ENCODE results near the gene RPL29. TPM values are rescaled to one million over a fixed set of nuclear protein-coding genes. Genes with fewer than 3 reads are reported as not detected.
A peak's percentile ranks its signal among the peaks of the same experiment; 100 is the strongest.
"Not testable (repeated sequence)": the region's sequence is repeated elsewhere in the genome, so short reads cannot be mapped to it uniquely, and the experiment has no call there.

Gene RPL29
- 1,590 and 1,596 TPM in 2 replicates for total RNA-seq

- H3K36me3 Mint-ChIP-seq (ENCODE audit: low read depth), result peaks cover 37% of the 10 kb centered on the region
- peak within 1 kb of the TSS; percentile 98 for H3K4me3 Mint-ChIP-seq
- intact Hi-C loops (cut with micrococcal nuclease), result loop anchor here (1.0 to 10.0 kb wide), 9 partner anchors 12 to 1641 kb away; partner anchors contain the start of genes ABHD14B, ACY1, ALAS1 and CYB561D2
- H3K27me3 Mint-ChIP-seq (ENCODE audit: insufficient read depth), result peaks cover 5% of the 10 kb centered on the region
- no peaks in the 10 kb centered on the region for H3K9me3 Mint-ChIP-seq
- H3K27ac Mint-ChIP-seq, result peak within 1 kb of the TSS; percentile 100
- DNase-seq (ENCODE audit: low spot score), result peak; percentile 88
- H3K4me1 Mint-ChIP-seq (ENCODE audit: low read depth), result peaks cover 24% of the 10 kb centered on the region
Measured at GRCh38 chr3:51995346-51996163, at the start of gene RPL29. Gene RPL29, minus strand, starts transcription at chr3:51995895. Its CDS starts 434 bp downstream, at chr3:51995461.

- Mint-ChIP-seq H3K27me3 (ENCODE audit: insufficient read depth) (peaks cover 1% of the 10 kb centered on the region), H3K4me1 (ENCODE audit: low read depth) (no peaks in the 10 kb centered on the region), H3K9me3 (no peaks in the 10 kb centered on the region), H3K27ac (no peak overlapping the region), H3K36me3 (ENCODE audit: low read depth) (peaks cover 9% of the 10 kb centered on the region), H3K4me3 (no peak overlapping the region)
- intact Hi-C loops (cut with micrococcal nuclease), result no loop called here
- no peak for DNase-seq (ENCODE audit: low spot score)
Measured at GRCh38 chr3:52044869-52045619, 49.3 kb upstream of the RPL29 start.

GRCh38 chr3:52043750-52044149, 48.1 kb upstream of the RPL29 start:
- H3K4me1 Mint-ChIP-seq (ENCODE audit: low read depth), result no peaks in the 10 kb centered on the region
- no peak overlapping the region for H3K27ac Mint-ChIP-seq
- H3K4me3 Mint-ChIP-seq, result no peak overlapping the region
- no peaks in the 10 kb centered on the region for H3K9me3 Mint-ChIP-seq
- peaks cover 3% of the 10 kb centered on the region for H3K27me3 Mint-ChIP-seq (ENCODE audit: insufficient read depth)
- intact Hi-C loops (cut with micrococcal nuclease), result no loop called here
- no peak for DNase-seq (ENCODE audit: low spot score)
- no peaks in the 10 kb centered on the region for H3K36me3 Mint-ChIP-seq (ENCODE audit: low read depth)

GRCh38 chr3:52043039-52043438, 47.3 kb upstream of the RPL29 start:
- H3K9me3 Mint-ChIP-seq; H3K27ac Mint-ChIP-seq; DNase-seq (ENCODE audit: low spot score); H3K27me3 Mint-ChIP-seq (ENCODE audit: insufficient read depth); H3K4me3 Mint-ChIP-seq; intact Hi-C loops (cut with micrococcal nuclease); H3K36me3 Mint-ChIP-seq (ENCODE audit: low read depth); H3K4me1 Mint-ChIP-seq (ENCODE audit: low read depth): not testable (repeated sequence)

DNA sequence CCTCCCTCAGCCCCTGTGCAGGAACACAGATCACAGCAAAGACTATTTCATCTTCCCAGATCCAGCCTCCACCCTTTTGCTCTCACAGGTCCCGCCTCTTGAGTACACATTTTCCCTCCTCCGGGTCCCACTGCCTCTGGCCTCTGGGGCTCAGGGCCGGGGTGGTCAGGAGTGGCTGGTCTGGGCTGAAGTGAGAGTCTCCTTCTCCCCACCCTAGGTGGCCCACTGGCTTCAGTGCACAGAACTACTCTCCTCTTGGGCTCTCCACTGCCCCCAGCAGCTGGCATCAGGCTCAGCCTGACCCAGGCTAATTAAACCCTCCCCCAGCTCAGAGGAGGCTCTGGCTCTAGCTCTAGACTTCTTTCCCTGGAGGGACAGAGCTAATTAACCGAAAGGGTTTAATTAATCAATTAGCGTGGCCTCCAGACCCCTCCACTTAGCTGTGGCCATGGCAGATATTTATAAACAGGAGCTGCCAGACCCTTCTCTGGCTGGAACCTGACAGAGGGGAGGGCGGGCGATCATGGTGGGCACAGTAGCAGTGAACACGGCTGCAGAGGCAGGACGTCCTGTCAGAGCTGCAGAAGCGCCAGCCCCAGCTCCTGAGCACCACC, 45.5 kb upstream of the RPL29 start:
- no peak overlapping the region for H3K27ac Mint-ChIP-seq
- intact Hi-C loops (cut with micrococcal nuclease), result no loop called here
- H3K36me3 Mint-ChIP-seq (ENCODE audit: low read depth), result no peaks in the 10 kb centered on the region
- peaks cover 3% of the 10 kb centered on the region for H3K27me3 Mint-ChIP-seq (ENCODE audit: insufficient read depth)
- H3K4me1 Mint-ChIP-seq (ENCODE audit: low read depth), result no peaks in the 10 kb centered on the region
- DNase-seq (ENCODE audit: low spot score), result no peak
- no peaks in the 10 kb centered on the region for H3K9me3 Mint-ChIP-seq
- H3K4me3 Mint-ChIP-seq, result no peak overlapping the region

DNA sequence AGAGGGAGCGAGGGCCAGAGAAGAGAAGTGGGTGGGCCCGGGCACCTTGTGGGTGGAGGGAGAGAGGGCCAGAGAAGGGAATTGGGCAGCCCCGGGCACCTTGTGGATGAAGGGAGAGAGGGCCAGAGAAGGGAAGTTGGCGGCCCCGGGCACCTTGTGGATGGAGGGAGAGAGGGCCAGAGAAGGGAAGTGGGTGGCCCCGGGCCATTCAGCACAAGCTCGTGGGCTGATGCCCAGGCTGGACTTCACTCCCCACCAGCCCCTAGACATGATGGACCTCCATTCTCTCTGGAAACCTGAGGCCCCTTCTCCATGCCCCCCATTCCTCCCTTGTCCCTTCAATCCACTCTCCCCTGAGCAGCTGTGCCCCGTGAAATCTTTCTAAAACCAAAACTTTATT, 44.9 kb upstream of the RPL29 start:
- intact Hi-C loops (cut with micrococcal nuclease), result no loop called here
- H3K9me3 Mint-ChIP-seq, result no peaks in the 10 kb centered on the region
- no peaks in the 10 kb centered on the region for H3K4me1 Mint-ChIP-seq (ENCODE audit: low read depth)
- H3K4me3 Mint-ChIP-seq, result no peak overlapping the region
- DNase-seq (ENCODE audit: low spot score), result no peak
- peaks cover 3% of the 10 kb centered on the region for H3K27me3 Mint-ChIP-seq (ENCODE audit: insufficient read depth)
- no peak overlapping the region for H3K27ac Mint-ChIP-seq
- no peaks in the 10 kb centered on the region for H3K36me3 Mint-ChIP-seq (ENCODE audit: low read depth)

- Mint-ChIP-seq H3K27me3 (ENCODE audit: insufficient read depth) (peaks cover 3% of the 10 kb centered on the region), H3K4me1 (ENCODE audit: low read depth) (no peaks in the 10 kb centered on the region), H3K4me3 (no peak overlapping the region), H3K36me3 (ENCODE audit: low read depth) (no peaks in the 10 kb centered on the region), H3K9me3 (no peaks in the 10 kb centered on the region), H3K27ac (no peak overlapping the region)
- no peak for DNase-seq (ENCODE audit: low spot score)
- intact Hi-C loops (cut with micrococcal nuclease), result no loop called here
Measured at GRCh38 chr3:52039846-52040245, 44.2 kb upstream of the RPL29 start.

- DNase-seq (ENCODE audit: low spot score), result no peak
- Mint-ChIP-seq H3K4me3 (no peak overlapping the region), H3K27me3 (ENCODE audit: insufficient read depth) (peaks cover 3% of the 10 kb centered on the region), H3K4me1 (ENCODE audit: low read depth) (no peaks in the 10 kb centered on the region), H3K36me3 (ENCODE audit: low read depth) (no peaks in the 10 kb centered on the region), H3K9me3 (no peaks in the 10 kb centered on the region), H3K27ac (no peak overlapping the region)
- intact Hi-C loops (cut with micrococcal nuclease), result no loop called here
Measured at GRCh38 chr3:52039426-52039825, 43.7 kb upstream of the RPL29 start.

GRCh38 chr3:52038227-52038626, 42.5 kb upstream of the RPL29 start:
- intact Hi-C loops (cut with micrococcal nuclease), result no loop called here
- no peak overlapping the region for H3K27ac Mint-ChIP-seq
- no peaks in the 10 kb centered on the region for H3K4me1 Mint-ChIP-seq (ENCODE audit: low read depth)
- no peak overlapping the region for H3K4me3 Mint-ChIP-seq
- DNase-seq (ENCODE audit: low spot score), result no peak
- H3K27me3 Mint-ChIP-seq (ENCODE audit: insufficient read depth), result peaks cover 2% of the 10 kb centered on the region
- no peaks in the 10 kb centered on the region for H3K9me3 Mint-ChIP-seq
- no peaks in the 10 kb centered on the region for H3K36me3 Mint-ChIP-seq (ENCODE audit: low read depth)

DNA sequence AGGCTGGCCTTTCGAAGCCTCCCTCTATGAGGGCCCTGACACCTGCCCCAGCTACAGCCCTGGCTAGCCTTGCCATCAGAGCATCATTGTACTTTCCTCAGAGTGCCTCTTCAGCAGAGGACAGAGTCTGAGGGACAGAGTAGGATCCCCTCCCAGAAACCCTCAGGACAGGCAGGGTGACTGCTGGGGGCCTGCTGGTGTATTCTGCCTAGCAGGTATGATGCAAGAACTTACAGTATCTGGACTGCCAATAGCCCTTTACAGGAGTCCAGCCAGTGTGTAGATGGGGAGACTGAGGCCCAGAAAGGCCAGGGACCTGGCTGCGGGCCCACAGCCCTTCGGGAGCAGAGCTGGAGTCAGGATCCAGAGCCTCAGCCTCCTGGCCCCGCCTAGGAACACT, 41.6 kb upstream of the RPL29 start:
- Mint-ChIP-seq H3K27ac (no peak overlapping the region), H3K4me1 (ENCODE audit: low read depth) (no peaks in the 10 kb centered on the region), H3K36me3 (ENCODE audit: low read depth) (no peaks in the 10 kb centered on the region), H3K4me3 (no peak overlapping the region), H3K9me3 (no peaks in the 10 kb centered on the region), H3K27me3 (ENCODE audit: insufficient read depth) (peaks cover 2% of the 10 kb centered on the region)
- DNase-seq (ENCODE audit: low spot score), result no peak
- intact Hi-C loops (cut with micrococcal nuclease), result no loop called here

GRCh38 chr3:52036829-52037228, 41.1 kb upstream of the RPL29 start:
- intact Hi-C loops (cut with micrococcal nuclease), result no loop called here

GRCh38 chr3:52036222-52036694, 40.6 kb upstream of the RPL29 start:
- Mint-ChIP-seq H3K27me3 (ENCODE audit: insufficient read depth) (peaks cover 2% of the 10 kb centered on the region), H3K4me3 (no peak overlapping the region), H3K27ac (no peak overlapping the region), H3K36me3 (ENCODE audit: low read depth) (no peaks in the 10 kb centered on the region), H3K9me3 (no peaks in the 10 kb centered on the region), H3K4me1 (ENCODE audit: low read depth) (no peaks in the 10 kb centered on the region)
- DNase-seq (ENCODE audit: low spot score), result no peak
- intact Hi-C loops (cut with micrococcal nuclease), result no loop called here

More at GRCh38 chr3:52036829-52037228, 41.1 kb upstream of the RPL29 start:
- no peak overlapping the region for H3K4me3 Mint-ChIP-seq
- H3K27ac Mint-ChIP-seq, result no peak overlapping the region
- DNase-seq (ENCODE audit: low spot score), result no peak
- peaks cover 2% of the 10 kb centered on the region for H3K27me3 Mint-ChIP-seq (ENCODE audit: insufficient read depth)
- H3K9me3 Mint-ChIP-seq, result no peaks in the 10 kb centered on the region
- H3K36me3 Mint-ChIP-seq (ENCODE audit: low read depth), result no peaks in the 10 kb centered on the region
- no peaks in the 10 kb centered on the region for H3K4me1 Mint-ChIP-seq (ENCODE audit: low read depth)

GRCh38 chr3:52034651-52035050, 39.0 kb upstream of the RPL29 start:
- no peaks in the 10 kb centered on the region for H3K9me3 Mint-ChIP-seq
- no peaks in the 10 kb centered on the region for H3K36me3 Mint-ChIP-seq (ENCODE audit: low read depth)
- intact Hi-C loops (cut with micrococcal nuclease), result no loop called here
- DNase-seq (ENCODE audit: low spot score), result no peak
- no peaks in the 10 kb centered on the region for H3K4me1 Mint-ChIP-seq (ENCODE audit: low read depth)
- H3K27ac Mint-ChIP-seq, result no peak overlapping the region
- no peak overlapping the region for H3K4me3 Mint-ChIP-seq
- peaks cover 2% of the 10 kb centered on the region for H3K27me3 Mint-ChIP-seq (ENCODE audit: insufficient read depth)
